Stimulated activated memory B cell treated with anti-CD40 and anti-IgM and Interleukin-4, amounts not matched to agents 10 μg/mL and 1 μg/mL and 100 μg/mL, for 72 hours (primary cell): Measurements from ENCODE around the gene ZNF227.
"Not testable (repeated sequence)": the region's sequence is repeated elsewhere in the genome, so short reads cannot be mapped to it uniquely, and the experiment has no call there.

Experiments
- ATAC-seq: fragments of 150-1000 bp; cut with Tn5 transposase; 2 replicates; pipeline ENCODE4 v1.10.0; 2021
- H3K27ac Mint-ChIP-seq: one replicate; pipeline ENCODE4 v1.8.0; 2022; ENCODE audit warnings: mild to moderate bottlenecking, mixed read lengths
- H3K27me3 Mint-ChIP-seq: one replicate; pipeline ENCODE4 v1.8.0; 2022; ENCODE audit warnings: mixed read lengths
- H3K36me3 Mint-ChIP-seq: one replicate; pipeline ENCODE4 v1.8.0; 2022; ENCODE audit warnings: mixed read lengths
- H3K4me1 Mint-ChIP-seq: one replicate; pipeline ENCODE4 v1.8.0; 2022; ENCODE audit warnings: mixed read lengths
- H3K4me3 Mint-ChIP-seq: one replicate; pipeline ENCODE4 v1.8.0; 2022; ENCODE audit warnings: mild to moderate bottlenecking, moderate library complexity, mixed read lengths
- H3K9me3 Mint-ChIP-seq: one replicate; pipeline ENCODE4 v1.8.0; 2022; ENCODE audit warnings: mixed read lengths

Gene ZNF227

GRCh38 chr19:44212250-44212865 lies at the start of gene ZNF227:
Gene ZNF227 (plus strand): TSS chr19:44212532. CDS start chr19:44217793, 5,261 bp downstream.
- no peaks in the 10 kb centered on the region for H3K27me3 Mint-ChIP-seq
- peak within 1 kb of the TSS; percentile 96 for H3K4me3 Mint-ChIP-seq
- H3K9me3 Mint-ChIP-seq = peaks cover 3% of the 10 kb centered on the region
- H3K27ac Mint-ChIP-seq = peak within 1 kb of the TSS; percentile 94
- H3K36me3 Mint-ChIP-seq = peaks cover 30% of the 10 kb centered on the region
- H3K4me1 Mint-ChIP-seq = peaks cover 31% of the 10 kb centered on the region
- peak; percentile 97 for ATAC-seq

- H3K27ac Mint-ChIP-seq = no peak overlapping the region
- H3K4me1 Mint-ChIP-seq = peaks cover 27% of the 10 kb centered on the region
- ATAC-seq = no peak
- no peaks in the 10 kb centered on the region for H3K27me3 Mint-ChIP-seq
- peaks cover 9% of the 10 kb centered on the region for H3K9me3 Mint-ChIP-seq
- peaks cover 29% of the 10 kb centered on the region for H3K36me3 Mint-ChIP-seq
- no peak overlapping the region for H3K4me3 Mint-ChIP-seq
Observed at GRCh38 chr19:44163789-44164188, 48.5 kb upstream of the ZNF227 start.

GRCh38 chr19:44164327-44164672 lies 48.0 kb upstream of the ZNF227 start:
- peaks cover 27% of the 10 kb centered on the region for H3K4me1 Mint-ChIP-seq
- H3K9me3 Mint-ChIP-seq = peaks cover 9% of the 10 kb centered on the region
- peak overlapping the region; percentile 94 for H3K27ac Mint-ChIP-seq
- peak overlapping the region; percentile 100 for H3K4me3 Mint-ChIP-seq
- H3K27me3 Mint-ChIP-seq = no peaks in the 10 kb centered on the region
- H3K36me3 Mint-ChIP-seq = peaks cover 35% of the 10 kb centered on the region
- no peak for ATAC-seq

- peaks cover 40% of the 10 kb centered on the region for H3K36me3 Mint-ChIP-seq
- ATAC-seq = peak; percentile 97
- peak within 1 kb of the TSS; percentile 100 for H3K4me3 Mint-ChIP-seq
- peaks cover 27% of the 10 kb centered on the region for H3K4me1 Mint-ChIP-seq
- no peaks in the 10 kb centered on the region for H3K27me3 Mint-ChIP-seq
- H3K9me3 Mint-ChIP-seq = peaks cover 6% of the 10 kb centered on the region
- peak within 1 kb of the TSS; percentile 94 for H3K27ac Mint-ChIP-seq
Observed at GRCh38 chr19:44164673-44165512, 47.4 kb upstream of the ZNF227 start, which contains the start of gene ZNF226. Gene ZNF226 (plus strand): TSS chr19:44165100. CDS start chr19:44170081, 4,981 bp downstream.

GRCh38 chr19:44170660-44171059 lies 41.7 kb upstream of the ZNF227 start:
- Mint-ChIP-seq H3K9me3 (peaks cover 14% of the 10 kb centered on the region), H3K36me3 (peaks cover 83% of the 10 kb centered on the region), H3K4me1 (peaks cover 14% of the 10 kb centered on the region)
- ATAC-seq, H3K27me3 Mint-ChIP-seq, H3K4me3 Mint-ChIP-seq, H3K27ac Mint-ChIP-seq: not testable (repeated sequence)

GRCh38 chr19:44176590-44176989 lies 35.7 kb upstream of the ZNF227 start:
- Mint-ChIP-seq H3K36me3 (peaks cover 65% of the 10 kb centered on the region), H3K27ac (no peak overlapping the region), H3K9me3 (peaks cover 31% of the 10 kb centered on the region), H3K4me1 (no peaks in the 10 kb centered on the region), H3K27me3 (no peaks in the 10 kb centered on the region), H3K4me3 (no peak overlapping the region)
- ATAC-seq = no peak

- Mint-ChIP-seq H3K36me3 (peaks cover 21% of the 10 kb centered on the region), H3K4me3 (no peak overlapping the region), H3K9me3 (peaks cover 28% of the 10 kb centered on the region), H3K4me1 (no peaks in the 10 kb centered on the region), H3K27me3 (no peaks in the 10 kb centered on the region), H3K27ac (no peak overlapping the region)
- no peak for ATAC-seq
Observed at GRCh38 chr19:44180968-44181367, 31.4 kb upstream of the ZNF227 start.

GRCh38 chr19:44182145-44182544 lies 30.2 kb upstream of the ZNF227 start:
- H3K27ac Mint-ChIP-seq = no peak overlapping the region
- H3K4me3 Mint-ChIP-seq = no peak overlapping the region
- H3K27me3 Mint-ChIP-seq = peaks cover under 1% of the 10 kb centered on the region
- H3K36me3 Mint-ChIP-seq = peaks cover 9% of the 10 kb centered on the region
- peaks cover 16% of the 10 kb centered on the region for H3K9me3 Mint-ChIP-seq
- H3K4me1 Mint-ChIP-seq = no peaks in the 10 kb centered on the region
- no peak for ATAC-seq

GRCh38 chr19:44190020-44190419 lies 22.3 kb upstream of the ZNF227 start:
- Mint-ChIP-seq H3K4me3 (no peak overlapping the region), H3K27me3 (peaks cover 19% of the 10 kb centered on the region), H3K9me3 (peaks cover 19% of the 10 kb centered on the region), H3K36me3 (peaks cover 31% of the 10 kb centered on the region), H3K4me1 (no peaks in the 10 kb centered on the region), H3K27ac (no peak overlapping the region)
- no peak for ATAC-seq

GRCh38 chr19:44192127-44192526 lies 20.2 kb upstream of the ZNF227 start:
- Mint-ChIP-seq H3K9me3 (peaks cover 25% of the 10 kb centered on the region), H3K27me3 (peaks cover 19% of the 10 kb centered on the region), H3K36me3 (peaks cover 37% of the 10 kb centered on the region), H3K4me1 (no peaks in the 10 kb centered on the region), H3K27ac (no peak overlapping the region), H3K4me3 (no peak overlapping the region)
- no peak for ATAC-seq

GRCh38 chr19:44196772-44197171 lies 15.6 kb upstream of the ZNF227 start:
- Mint-ChIP-seq H3K27me3 (peaks cover 7% of the 10 kb centered on the region), H3K4me1 (no peaks in the 10 kb centered on the region), H3K27ac (no peak overlapping the region), H3K4me3 (no peak overlapping the region), H3K36me3 (peaks cover 23% of the 10 kb centered on the region), H3K9me3 (peaks cover 19% of the 10 kb centered on the region)
- no peak for ATAC-seq

- H3K4me1 Mint-ChIP-seq = peaks cover 7% of the 10 kb centered on the region
- no peak for ATAC-seq
- no peak overlapping the region for H3K4me3 Mint-ChIP-seq
- no peak overlapping the region for H3K27ac Mint-ChIP-seq
- H3K9me3 Mint-ChIP-seq = peaks cover 20% of the 10 kb centered on the region
- H3K27me3 Mint-ChIP-seq = peaks cover 10% of the 10 kb centered on the region
- H3K36me3 Mint-ChIP-seq = peaks cover 28% of the 10 kb centered on the region
Observed at GRCh38 chr19:44202470-44202869, 9.9 kb upstream of the ZNF227 start.

GRCh38 chr19:44202974-44203373 lies 9.4 kb upstream of the ZNF227 start:
- H3K9me3 Mint-ChIP-seq = peaks cover 20% of the 10 kb centered on the region
- H3K4me3 Mint-ChIP-seq = no peak overlapping the region
- H3K27ac Mint-ChIP-seq = no peak overlapping the region
- peaks cover 11% of the 10 kb centered on the region for H3K4me1 Mint-ChIP-seq
- H3K27me3 Mint-ChIP-seq = peaks cover 10% of the 10 kb centered on the region
- peaks cover 28% of the 10 kb centered on the region for H3K36me3 Mint-ChIP-seq
- no peak for ATAC-seq

- ATAC-seq, H3K27ac Mint-ChIP-seq, H3K4me3 Mint-ChIP-seq: not testable (repeated sequence)
- H3K9me3 Mint-ChIP-seq = peaks cover 20% of the 10 kb centered on the region
- H3K27me3 Mint-ChIP-seq = peaks cover 10% of the 10 kb centered on the region
- H3K36me3 Mint-ChIP-seq = peaks cover 26% of the 10 kb centered on the region
- peaks cover 11% of the 10 kb centered on the region for H3K4me1 Mint-ChIP-seq
Observed at GRCh38 chr19:44203877-44204276, 8.5 kb upstream of the ZNF227 start.

GRCh38 chr19:44204772-44205171 lies 7.6 kb upstream of the ZNF227 start:
- Mint-ChIP-seq H3K4me1 (peaks cover 11% of the 10 kb centered on the region), H3K36me3 (peaks cover 18% of the 10 kb centered on the region), H3K4me3 (no peak overlapping the region), H3K9me3 (peaks cover 20% of the 10 kb centered on the region), H3K27me3 (peaks cover 10% of the 10 kb centered on the region), H3K27ac (no peak overlapping the region)
- ATAC-seq = no peak
